Gastroesophageal sphincter (tissue), 4 donors: ENCODE measurements around the gene KLHL21. TPM values are rescaled to one million over a fixed set of nuclear protein-coding genes. Genes with fewer than 3 reads are reported as not detected.

Experiments
- ATAC-seq: fragments of 150-250 bp; one replicate; pipeline ENCODE4 v1.9.1; 2016; ENCODE audit warnings: mild to moderate bottlenecking, moderate library complexity
- H3K27ac ChIP-seq, 4 donors: fragments of 200-600 bp; sonication (generic) in 3 of 4; 1 replicate in 3 of 4; 2 replicates in 1 of 4; pipeline ENCODE4 v1.5.1; 2016 to 2019
- H3K27me3 ChIP-seq: fragments of 200-600 bp; sonication (generic); one replicate; pipeline ENCODE4 v1.5.1; 2019
- H3K36me3 ChIP-seq, 2 donors: fragments of 200-600 bp; sonication (generic); one replicate each; pipeline ENCODE4 v1.5.1; 2019; ENCODE audit warnings: control low read depth in 1 of 2
- H3K4me1 ChIP-seq, 3 donors: fragments of 200-600 bp; sonication (generic); 1 replicate in 2 of 3; 2 replicates in 1 of 3; pipeline ENCODE4 v1.5.1; 2016 to 2019; ENCODE audit warnings: control low read depth in 2 of 3
- H3K4me3 ChIP-seq, 2 donors: fragments of 200-600 bp; sonication (generic); one replicate each; pipeline ENCODE4 v1.5.1; 2019; ENCODE audit warnings: mild to moderate bottlenecking in 1 of 2, moderate library complexity in 1 of 2
- H3K9me3 ChIP-seq, 3 donors: fragments of 200-600 bp; sonication (generic); one replicate each; pipeline ENCODE4 v1.5.1; 2017 to 2019; ENCODE audit warnings: control low read depth in 2 of 3
- CTCF ChIP-seq, 4 experiments: fragments of 200-600 bp in 2 of 4; fragments of 450-650 bp in 2 of 4; sonication (generic) in 1 of 4; IDR thresholded peaks; one replicate each; pipeline ENCODE4 v1.5.1; 2017 to 2019; ENCODE audit warnings: antibody characterized with exemption in 4 of 4, mild to moderate bottlenecking in 2 of 4, moderate library complexity in 2 of 4
- EP300 ChIP-seq: sonication (generic); formaldehyde crosslinking; IDR thresholded peaks from one replicate; pipeline ENCODE4 v1.6.1; 2017; ENCODE audit warnings: antibody characterized with exemption, mild to moderate bottlenecking
- POLR2A ChIP-seq, 2 donors: fragments of 450-650 bp; IDR thresholded peaks; one replicate each; pipeline ENCODE4 v1.6.1; 2017; ENCODE audit warnings: antibody characterized with exemption in 2 of 2, mild to moderate bottlenecking in 2 of 2, moderate library complexity in 1 of 2
- POLR2AphosphoS5 ChIP-seq: sonication (generic); formaldehyde crosslinking; IDR thresholded peaks from one replicate; pipeline ENCODE4 v1.6.1; 2017; ENCODE audit warnings: antibody characterized with exemption
- WGBS, 2 donors: methylation state at CpG; one replicate each; pipeline ENCODE4 v1.1.5; 2018; ENCODE audit warnings: low coverage in 1 of 2; 5-methylcytosine and 5-hydroxymethylcytosine counted together
- total RNA-seq, 4 donors: library from RNA; depleted of rRNA; stranded (reverse); fragments of >200 nt; gene quantifications; one replicate each; pipeline ENCODE4 v1.1.0, GENCODE V29; 2016

Gene KLHL21
- total RNA-seq, 4 donors from 2014 or later: 83.6 to 131 (median 101) TPM

- TF ChIP-seq POLR2AphosphoS5: peak; percentile 44
- TF ChIP-seq POLR2A (IDR thresholded peaks at IDR 0.05): no peak
- WGBS, 2 donors: 0% methylated on average over 2 of the region's 73 CpGs; no CpG with 5 or more reads in 1 of the 2 donors
- ATAC-seq: peak; percentile 94
- no peaks in the 10 kb centered on the region for H3K9me3 ChIP-seq
- peak within 1 kb of the TSS; percentile 54 to 93 for H3K4me3 ChIP-seq
- no peaks in the 10 kb centered on the region for H3K27me3 ChIP-seq
- peak within 1 kb of the TSS; percentile 62 to 95 (median 92) for H3K27ac ChIP-seq
- H3K4me1 ChIP-seq: peaks cover 0 to 76% (median 15%) of the 10 kb centered on the region in 3 donors
- peaks cover 0 to 63% of the 10 kb centered on the region in 2 donors for H3K36me3 ChIP-seq
These were observed 22.3 kb upstream of the KLHL21 start, which contains the start of gene THAP3 for GRCh38 chr1:6624710-6625583. TSS of gene THAP3 (plus strand) at chr1:6624868. CDS start at chr1:6625219, 351 bp downstream.

- Histone ChIP-seq H3K4me1 (peaks cover 0 to 65% (median 15%) of the 10 kb centered on the region in 3 donors), H3K36me3 (peaks cover 0 to 63% of the 10 kb centered on the region in 2 donors), H3K27me3 (no peaks in the 10 kb centered on the region), H3K4me3 (no peak overlapping the region), H3K27ac (peak overlapping the region in 3 of 4 donors; percentile 91 to 95 (median 92)), H3K9me3 (no peaks in the 10 kb centered on the region)
- WGBS, 2 donors: 60 to 74% methylated on average over 13 to 14 of the region's 14 CpGs
- no peak for ATAC-seq
- TF ChIP-seq CTCF (IDR thresholded peaks at IDR 0.05): no peak
- no peak for TF ChIP-seq POLR2AphosphoS5
- TF ChIP-seq EP300: no peak
- TF ChIP-seq POLR2A (IDR thresholded peaks at IDR 0.05): no peak
These were observed 20.7 kb upstream of the KLHL21 start for GRCh38 chr1:6623269-6623965.

GRCh38 chr1:6622396-6623152 lies 19.9 kb upstream of the KLHL21 start:
- peak overlapping the region in 3 of 4 donors; percentile 91 to 95 (median 92) for H3K27ac ChIP-seq
- no peak for ATAC-seq

GRCh38 chr1:6621429-6622391 lies 19.0 kb upstream of the KLHL21 start:
- no peak for TF ChIP-seq CTCF (IDR thresholded peaks at IDR 0.05)
- no peak for TF ChIP-seq POLR2A (IDR thresholded peaks at IDR 0.05)
- no peak for TF ChIP-seq POLR2AphosphoS5
- TF ChIP-seq EP300: no peak
- H3K36me3 ChIP-seq: peaks cover 0 to 61% of the 10 kb centered on the region in 2 donors
- 81 to 93% methylated on average over 3 to 17 of the region's 41 CpGs for WGBS, 2 donors
- no peaks in the 10 kb centered on the region for H3K9me3 ChIP-seq
- H3K27me3 ChIP-seq: no peaks in the 10 kb centered on the region
- H3K4me3 ChIP-seq: no peak overlapping the region
- peaks cover 0 to 63% (median 14%) of the 10 kb centered on the region in 3 donors for H3K4me1 ChIP-seq
- ATAC-seq: no peak
- peak overlapping the region in 3 of 4 donors; percentile 91 to 95 (median 92) for H3K27ac ChIP-seq

More at GRCh38 chr1:6622396-6623152, 19.9 kb upstream of the KLHL21 start:
- TF ChIP-seq EP300: no peak
- no peak for TF ChIP-seq POLR2A (IDR thresholded peaks at IDR 0.05)
- no peak for TF ChIP-seq POLR2AphosphoS5
- TF ChIP-seq CTCF (IDR thresholded peaks at IDR 0.05): no peak
- Histone ChIP-seq H3K4me1 (peaks cover 0 to 63% (median 15%) of the 10 kb centered on the region in 3 donors), H3K9me3 (no peaks in the 10 kb centered on the region), H3K36me3 (peaks cover 0 to 63% of the 10 kb centered on the region in 2 donors), H3K4me3 (no peak overlapping the region), H3K27me3 (no peaks in the 10 kb centered on the region)
- WGBS, 2 donors: 80 to 90% methylated on average over 1 to 3 of the region's 10 CpGs
